Measurements from ENCODE around the gene RNU6-7. TPM values are rescaled to one million over a fixed set of nuclear protein-coding genes. Genes with fewer than 3 reads are reported as not detected.

RNU6-7 gene
- total and polyA plus RNA-seq, 2 of the 13 experiments (the other 11 are each of a cell fraction or from before 2014, with no cell fraction given): under 0.01 TPM; not detected in 1

DNA sequence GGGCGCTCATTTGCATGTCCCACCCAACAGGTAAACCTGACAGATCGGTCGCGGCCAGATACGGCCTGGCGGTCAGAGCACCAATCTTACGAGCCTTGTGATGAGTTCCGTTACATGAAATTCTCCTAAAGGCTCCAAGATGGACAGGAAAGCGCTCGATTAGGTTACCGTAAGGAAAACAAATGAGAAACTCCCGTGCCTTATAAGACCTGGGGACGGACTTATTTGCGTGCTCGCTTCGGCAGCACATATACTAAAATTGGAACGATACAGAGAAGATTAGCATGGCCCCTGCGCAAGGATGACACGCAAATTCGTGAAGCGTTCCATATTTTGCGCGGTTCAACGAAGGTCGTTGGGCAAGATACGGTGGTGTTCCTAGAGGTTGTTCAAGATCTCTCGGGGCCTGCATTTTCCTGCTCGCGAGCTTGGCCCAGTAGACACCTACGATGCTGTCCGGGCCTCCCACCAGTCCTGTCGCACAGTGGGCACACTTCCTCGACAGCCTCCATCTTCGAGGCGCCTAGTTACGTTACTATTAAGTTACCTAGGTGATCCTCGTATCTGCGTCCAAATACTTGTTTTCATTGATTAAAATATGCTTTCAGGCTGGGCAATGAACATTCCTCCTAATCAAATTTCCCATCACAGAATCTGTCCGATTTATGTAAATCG, at the start of gene RNU6-7 (continued):
- 0 out of 2 replicates have a peak, but pooled peaks have one; percentile 61 for TF ChIP-seq LRRFIP1 (CRISPR knock-in tag; conservative IDR thresholded peaks at IDR 0.05)
- TF ChIP-seq ZNF34 (CRISPR knock-in tag; IDR thresholded peaks at IDR 0.05; ENCODE audit: borderline replicate concordance): peak; percentile 94
- no peak for TF ChIP-seq RBM39 (IDR thresholded peaks at IDR 0.05; ENCODE audit: low read depth, low read length, poor library complexity, severe bottlenecking)
- TF ChIP-seq ZNF280B (CRISPR knock-in tag; IDR thresholded peaks at IDR 0.05; ENCODE audit: borderline replicate concordance): 0 out of 2 replicates have a peak, but pooled peaks have one; percentile 54
- TF ChIP-seq IRX3 (CRISPR knock-in tag; IDR thresholded peaks at IDR 0.05; ENCODE audit: borderline replicate concordance, low read depth): peak; percentile 41; the same call in 1 of the 2 replicates
- TF ChIP-seq USF2 (IDR thresholded peaks at IDR 0.05; ENCODE audit: low read depth, low read length): no peak
- no peak for TF ChIP-seq USF2 (CRISPR knock-in tag; IDR thresholded peaks at IDR 0.05; ENCODE audit: borderline replicate concordance)
- TF ChIP-seq NFKB2 (CRISPR knock-in tag; IDR thresholded peaks at IDR 0.05; ENCODE audit: borderline replicate concordance): no peak
- TF ChIP-seq TFE3 (CRISPR knock-in tag; IDR thresholded peaks at IDR 0.05): no peak; the same call in 1 of the 2 replicates
- TF ChIP-seq ZFYVE20 (CRISPR knock-in tag; IDR thresholded peaks at IDR 0.05; ENCODE audit: borderline replicate concordance, low read depth): 0 out of 2 replicates have a peak, but pooled peaks have one; percentile 9
- no peak for TF ChIP-seq ZNF160 (CRISPR knock-in tag; IDR thresholded peaks at IDR 0.05)
- TF ChIP-seq KAT2B (IDR thresholded peaks at IDR 0.05; ENCODE audit: borderline replicate concordance, low read depth, low read length): no peak
- no peak; the same call in 1 of the 2 replicates for TF ChIP-seq ZBTB26 (CRISPR knock-in tag; IDR thresholded peaks at IDR 0.05; ENCODE audit: borderline replicate concordance)
- no peak; the same call in 1 of the 2 replicates for TF ChIP-seq GFI1 (CRISPR knock-in tag; IDR thresholded peaks at IDR 0.05; ENCODE audit: borderline replicate concordance)
- peak; percentile 22; the same call in 1 of the 2 replicates for TF ChIP-seq KAT7 (CRISPR knock-in tag; IDR thresholded peaks at IDR 0.05; ENCODE audit: borderline replicate concordance)
- no peak for TF ChIP-seq ZNF496 (CRISPR knock-in tag; IDR thresholded peaks at IDR 0.05; ENCODE audit: insufficient replicate concordance)
- no peak for TF ChIP-seq SIN3B (IDR thresholded peaks at IDR 0.05; ENCODE audit: low read length)
- TF ChIP-seq REL (CRISPR knock-in tag; conservative IDR thresholded peaks at IDR 0.05): peak; percentile 86; the same call in 1 of the 2 replicates
- TF ChIP-seq RORA (CRISPR knock-in tag; IDR thresholded peaks at IDR 0.05): no peak; the same call in 1 of the 2 replicates
